GM18868 (cell line): ENCODE results near the gene KIF14.
"Not testable (repeated sequence)": the region's sequence is repeated elsewhere in the genome, so short reads cannot be mapped to it uniquely, and the experiment has no call there.

Experiments
- ATAC-seq: cut with Tn5 transposase; IDR thresholded peaks from one replicate; pipeline ENCODE4 v1.9.1; 2021; ENCODE audit warnings: mild to moderate bottlenecking, moderate library complexity; ENCODE audit not compliant: unreplicated experiment

Gene KIF14

DNA sequence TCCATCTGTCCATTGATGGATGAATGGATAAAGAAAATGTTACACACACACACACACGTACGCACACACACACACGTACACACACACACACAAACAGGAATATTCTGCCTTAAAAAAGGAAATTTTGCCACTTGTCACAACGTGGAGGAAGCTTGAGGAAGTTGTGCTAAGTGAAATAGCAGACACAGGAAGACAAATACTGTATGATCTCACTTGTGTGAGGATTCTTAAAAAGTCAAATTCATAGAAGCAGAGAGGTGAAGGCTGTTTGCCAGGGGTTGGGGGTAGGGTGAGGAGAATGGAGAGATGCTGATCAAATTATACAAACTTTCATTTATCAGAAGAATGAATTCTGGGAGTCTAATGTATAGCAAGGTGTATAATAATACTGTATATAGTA lies 73.2 kb downstream of the KIF14 start:
- ATAC-seq, result no peak

DNA sequence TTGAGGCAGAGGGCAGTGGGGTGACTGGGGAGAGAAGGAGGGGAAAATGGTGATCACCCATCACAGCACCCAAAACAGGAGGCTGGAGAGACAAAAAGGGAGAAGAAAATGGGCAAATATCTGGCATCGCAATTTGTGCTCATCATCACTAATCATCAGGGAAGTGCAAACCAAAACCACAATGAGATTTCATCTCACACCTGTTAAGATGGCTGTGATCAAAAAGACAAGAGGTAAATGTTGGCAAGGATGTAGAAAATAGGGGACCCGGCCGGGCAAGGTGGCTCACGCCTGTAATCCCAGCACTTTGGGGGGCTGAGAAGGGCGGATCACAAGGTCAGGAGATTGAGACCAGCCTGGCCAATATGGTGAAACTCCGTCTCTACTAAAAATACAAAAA lies 74.0 kb downstream of the KIF14 start:
- no peak for ATAC-seq

DNA sequence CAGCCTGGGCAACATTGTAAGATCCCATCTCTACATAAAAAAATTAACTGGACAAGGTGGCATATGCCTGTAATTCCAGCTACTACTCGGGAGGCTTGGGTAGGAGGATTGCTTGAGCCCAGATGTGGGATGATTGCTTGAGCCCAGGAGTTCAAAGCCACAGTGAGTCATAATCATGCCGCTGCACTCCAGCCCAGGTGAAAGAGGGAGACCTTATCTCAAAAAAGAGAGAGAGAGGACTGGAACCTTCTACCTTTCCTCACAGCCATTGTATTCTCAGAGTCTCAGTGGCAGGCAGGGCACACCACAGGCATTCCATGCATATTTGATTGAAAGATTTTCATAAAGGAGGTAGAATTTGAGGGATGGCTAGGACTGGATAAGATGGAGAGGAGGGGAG lies 78.4 kb downstream of the KIF14 start:
- no peak for ATAC-seq

DNA sequence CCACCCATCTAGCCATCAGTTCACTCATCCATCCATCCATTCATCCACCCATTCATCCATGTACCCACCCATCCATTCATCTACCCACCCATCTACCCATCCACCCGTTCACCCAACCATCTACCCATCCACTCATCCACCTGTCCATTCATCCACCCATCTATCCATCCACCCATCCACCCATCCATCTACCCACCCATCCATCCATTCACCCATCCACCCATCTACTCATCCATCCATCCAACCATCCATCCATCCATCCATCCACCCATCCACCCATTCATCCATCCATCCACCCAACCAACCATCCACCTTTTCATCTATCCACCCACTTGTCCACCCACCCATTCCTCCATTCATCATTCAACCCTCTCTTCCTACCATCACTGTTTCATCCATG lies 80.3 kb downstream of the KIF14 start:
- ATAC-seq, result no peak

DNA sequence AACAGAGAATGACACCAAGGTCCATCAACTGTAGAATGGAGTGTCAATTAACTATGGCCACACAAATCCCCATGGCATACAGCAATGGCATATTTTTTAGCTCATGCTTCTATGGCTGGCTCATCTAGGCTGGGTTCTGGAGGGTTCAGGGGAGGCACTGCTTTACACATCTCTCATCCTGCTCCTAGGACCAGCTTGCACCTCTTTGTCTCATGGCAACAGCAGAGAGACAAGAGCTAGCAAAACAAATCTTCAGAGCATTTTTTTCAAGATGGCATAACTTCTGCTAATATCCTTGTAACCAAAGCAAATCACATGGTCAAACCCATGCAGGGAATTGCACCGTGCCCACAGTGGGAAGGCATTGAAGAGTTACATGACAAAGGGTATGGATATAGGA lies 82.4 kb downstream of the KIF14 start:
- ATAC-seq, result no peak

DNA sequence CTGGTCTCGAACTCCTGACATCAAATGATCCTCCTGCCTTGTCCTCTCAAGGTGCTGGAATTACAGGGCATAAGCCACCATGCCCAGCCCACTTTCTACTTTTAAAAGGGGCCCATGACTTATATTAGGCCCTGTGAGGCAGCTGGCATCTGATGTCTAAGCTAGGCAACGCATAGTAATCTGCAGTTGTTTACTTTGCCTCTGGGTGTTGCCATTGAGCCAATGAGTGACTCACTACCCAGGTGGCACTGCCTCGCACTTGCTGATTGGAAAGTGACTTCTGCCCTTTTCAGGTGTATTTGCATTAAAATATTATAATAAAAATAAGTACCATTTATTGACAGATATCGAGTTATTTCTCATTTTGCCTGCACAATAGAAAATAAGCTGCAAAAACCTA lies 84.9 kb downstream of the KIF14 start:
- ATAC-seq, result no peak

DNA sequence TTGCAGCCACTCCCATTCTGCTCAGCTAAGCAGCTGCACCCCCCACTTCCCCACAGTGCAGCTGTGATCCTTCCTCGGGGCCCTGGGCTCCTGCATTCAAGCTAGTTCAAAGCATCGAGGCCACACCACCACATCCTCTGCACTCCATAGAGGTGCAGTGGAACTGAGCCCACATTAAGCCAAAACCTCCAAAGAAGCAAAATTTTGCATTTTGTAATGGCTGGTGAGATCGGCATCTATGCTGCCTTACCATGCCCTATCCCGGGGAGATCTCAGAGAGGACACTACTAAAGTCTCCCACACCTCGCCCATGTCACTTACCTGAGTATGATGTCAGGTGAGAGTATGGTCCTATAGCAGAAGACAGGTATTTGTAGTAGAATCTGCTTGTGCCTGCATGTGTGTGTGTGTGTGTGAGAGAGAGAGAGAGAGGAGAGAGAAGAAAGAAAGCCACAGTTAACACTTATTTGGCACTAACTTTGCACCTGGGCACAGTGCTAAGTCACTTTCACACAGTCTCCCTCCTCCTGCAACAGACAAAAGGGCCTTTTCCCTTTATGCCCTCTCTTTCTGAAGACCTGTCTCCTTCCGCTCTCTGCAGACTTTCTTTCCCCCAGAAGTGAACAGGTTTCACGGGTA lies 89.8 kb downstream of the KIF14 start:
- ATAC-seq, result no peak

DNA sequence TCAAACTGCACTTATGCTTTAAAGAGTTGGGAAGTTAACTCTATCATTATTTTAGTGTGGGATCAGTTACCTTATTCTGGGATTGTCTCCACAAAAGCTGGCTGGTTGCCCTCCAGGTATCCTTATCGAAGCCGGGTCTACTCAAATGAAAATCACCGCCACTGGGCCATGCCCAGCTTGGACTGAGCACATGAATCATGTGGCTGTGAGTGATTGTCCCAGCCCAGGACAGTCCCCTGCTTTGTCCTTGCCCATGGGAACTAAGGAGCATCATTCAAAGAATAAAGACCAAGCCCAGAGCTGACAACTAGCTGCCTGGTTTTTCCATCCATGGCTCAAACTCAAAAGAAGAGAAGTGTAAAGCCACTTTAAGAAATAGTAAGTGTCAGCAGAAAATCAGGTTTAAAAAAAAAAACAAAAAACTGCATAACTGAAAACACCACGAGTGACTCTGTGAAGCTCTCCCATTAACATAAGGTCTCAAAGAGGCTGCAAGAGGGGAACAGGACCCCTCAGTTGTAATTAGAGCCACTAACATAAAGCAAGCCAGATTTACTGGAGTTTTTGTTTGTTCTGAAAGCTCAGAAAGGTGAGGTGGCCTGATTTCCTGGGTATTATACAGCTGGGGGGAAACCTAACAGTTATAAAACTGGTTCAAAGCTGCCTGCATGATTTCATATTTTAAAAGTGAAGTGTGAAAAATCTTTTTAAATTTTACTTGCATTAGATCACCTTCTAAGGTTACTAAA lies 91.5 kb downstream of the KIF14 start:
- no peak for ATAC-seq

DNA sequence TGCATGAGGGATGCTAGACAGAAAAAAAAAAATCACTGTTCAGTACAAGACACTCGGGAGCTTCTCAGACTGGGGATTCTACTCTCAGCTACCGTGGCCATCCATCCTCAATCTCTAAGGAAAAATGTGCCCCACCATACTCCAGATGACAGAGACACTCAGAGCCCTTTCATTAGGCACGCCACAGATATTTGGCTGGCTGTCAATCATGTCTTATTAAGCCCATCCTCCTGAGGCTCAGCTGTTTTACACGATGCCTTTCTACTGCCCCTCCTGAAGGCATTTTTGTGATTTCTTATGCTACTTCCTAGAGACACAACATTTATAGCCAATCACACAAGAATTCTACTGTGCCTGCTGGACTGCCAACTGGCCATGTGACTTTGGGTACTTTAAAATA lies 92.9 kb downstream of the KIF14 start:
- ATAC-seq, result peak; percentile 7

DNA sequence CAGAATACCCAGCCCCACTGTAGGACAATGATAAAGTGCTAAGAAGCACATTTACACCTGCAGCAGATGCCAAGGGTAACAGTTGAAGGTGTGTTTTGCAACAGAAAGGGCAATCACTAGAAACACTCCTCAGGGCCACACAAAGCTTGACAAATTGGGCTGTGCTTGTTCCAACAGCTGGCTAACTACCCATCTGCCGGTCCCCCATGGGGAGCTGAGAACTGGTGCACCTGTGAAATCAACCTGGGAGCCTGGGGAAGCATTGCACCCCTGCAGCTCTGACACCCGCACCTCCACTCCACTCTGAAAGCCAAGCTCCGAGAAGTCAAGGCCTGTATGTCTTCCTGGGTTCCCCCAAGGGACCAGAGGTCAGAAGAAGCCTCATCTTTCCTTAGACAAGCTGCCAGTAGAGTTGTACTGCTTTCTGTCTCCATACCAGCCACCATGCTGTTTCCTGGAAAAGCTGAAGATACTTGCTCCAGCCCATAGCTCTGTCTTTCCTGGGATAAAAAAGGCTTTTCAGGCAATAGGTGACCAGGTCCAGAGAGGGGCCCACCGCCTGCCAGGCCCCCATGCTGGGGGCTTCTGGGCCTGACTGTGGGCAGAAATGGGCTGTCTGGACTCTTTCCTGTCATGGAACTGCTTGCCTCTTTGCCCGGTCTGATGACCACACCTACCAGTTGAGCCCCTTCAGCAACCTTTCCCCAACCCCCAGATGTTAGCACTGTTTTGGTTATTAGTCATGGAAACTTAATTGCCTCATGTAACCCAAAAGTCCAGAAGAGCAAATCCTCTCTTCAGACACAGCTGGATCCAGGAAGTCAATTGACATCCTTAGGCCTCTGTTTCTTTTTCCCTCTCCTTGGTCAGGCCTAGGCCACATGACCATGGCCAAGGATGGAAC lies 93.6 kb downstream of the KIF14 start:
- ATAC-seq, result peak; percentile 52

DNA sequence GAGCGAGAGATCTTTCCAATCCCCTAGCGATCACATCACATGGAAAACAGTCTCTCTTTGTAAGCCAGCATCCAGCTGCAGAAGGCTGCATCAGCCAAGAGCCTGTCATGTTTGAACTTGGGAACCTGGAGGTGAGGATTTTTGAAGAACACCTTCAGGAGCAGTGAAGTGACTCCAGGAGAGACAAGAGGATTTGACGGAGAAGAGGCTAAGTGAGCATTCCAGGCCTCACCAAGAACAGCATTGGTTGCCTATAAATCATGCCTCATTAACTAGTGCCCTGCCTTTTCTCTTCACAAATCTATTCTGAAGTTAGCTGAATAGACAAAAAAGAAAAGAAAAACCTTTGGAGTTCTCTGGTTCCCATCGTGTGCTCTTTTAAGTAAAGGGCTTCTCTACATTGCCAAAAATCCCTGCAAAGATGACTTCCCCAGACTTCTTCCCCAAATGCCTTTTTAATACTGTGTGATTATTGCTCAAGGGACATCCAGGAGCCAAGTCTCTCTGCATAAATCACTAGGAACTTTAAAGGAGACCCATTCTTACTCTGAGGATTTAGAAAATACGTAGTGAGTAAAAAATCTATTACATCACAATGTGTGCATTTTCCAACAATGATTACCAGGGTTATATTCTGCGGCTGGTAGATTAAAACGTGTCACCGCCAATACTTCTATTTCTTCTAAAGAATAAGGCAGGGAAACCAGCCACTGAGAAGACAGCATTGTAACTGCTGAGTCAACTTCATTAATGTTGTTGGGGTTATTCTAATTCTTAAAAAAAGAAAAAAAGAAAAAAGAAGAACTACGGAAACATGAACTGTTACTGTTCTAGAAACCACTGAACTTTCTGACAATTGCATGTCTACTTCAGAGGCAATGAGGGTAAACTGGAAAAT lies 95.2 kb downstream of the KIF14 start:
- no peak for ATAC-seq

DNA sequence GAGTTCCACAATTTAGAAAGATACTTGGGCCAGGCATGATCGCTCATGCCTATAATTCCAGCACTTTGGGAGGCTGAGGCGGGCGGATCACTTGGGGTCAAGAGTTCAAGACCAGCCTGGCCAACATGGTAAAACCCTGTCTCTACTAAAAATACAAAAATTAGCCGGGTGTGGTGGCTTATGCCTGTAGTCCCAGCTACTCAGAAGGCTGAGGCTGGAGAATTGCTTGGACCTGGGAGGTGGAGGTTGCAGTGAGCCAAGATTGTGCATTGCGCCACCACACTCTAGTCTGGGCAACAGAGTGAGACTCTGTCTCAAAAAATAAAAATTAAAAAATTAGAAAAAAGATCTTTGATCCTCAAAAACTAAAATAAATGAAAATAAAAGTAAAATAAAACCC lies 96.0 kb downstream of the KIF14 start:
- not testable (repeated sequence) for ATAC-seq

DNA sequence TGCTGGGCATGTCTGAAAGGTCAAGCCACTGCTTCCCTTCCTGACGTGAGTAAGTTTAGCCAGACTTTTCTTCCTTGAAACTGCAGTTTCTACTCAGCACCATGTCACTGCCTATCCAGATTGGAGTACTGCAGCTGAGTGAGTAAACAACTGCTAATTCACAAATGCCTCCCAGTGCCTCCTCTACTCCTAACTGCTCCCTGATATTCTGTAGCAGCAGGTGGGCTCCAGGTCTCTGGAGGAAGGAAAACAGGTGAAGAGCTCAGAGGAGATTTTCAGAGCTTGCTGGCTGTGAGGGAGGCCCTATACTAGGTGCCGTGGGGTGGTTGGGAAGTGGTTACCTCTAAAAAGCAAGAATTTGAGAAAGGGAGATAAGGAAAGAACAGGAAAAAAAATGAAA lies 96.5 kb downstream of the KIF14 start:
- ATAC-seq, result no peak

DNA sequence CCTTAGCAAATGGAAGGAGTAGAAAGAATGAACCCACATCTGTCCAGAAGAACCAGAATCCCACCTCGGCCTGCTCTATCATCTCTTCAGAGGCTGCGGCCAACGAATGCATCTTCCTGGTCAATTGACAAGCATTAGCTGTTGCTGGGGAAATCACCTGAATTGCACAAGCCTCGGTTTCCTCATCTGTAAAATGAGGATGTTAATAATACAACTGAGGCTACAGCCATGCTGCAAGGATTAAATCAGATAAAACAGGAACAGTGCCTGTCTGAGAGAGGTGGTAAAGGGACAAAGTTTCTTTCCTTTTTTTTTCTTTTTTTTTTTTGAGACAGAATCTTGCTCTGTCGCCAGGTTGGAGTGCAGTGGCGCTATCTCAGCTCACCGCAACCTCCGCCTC lies 99.8 kb downstream of the KIF14 start:
- ATAC-seq, result no peak

DNA sequence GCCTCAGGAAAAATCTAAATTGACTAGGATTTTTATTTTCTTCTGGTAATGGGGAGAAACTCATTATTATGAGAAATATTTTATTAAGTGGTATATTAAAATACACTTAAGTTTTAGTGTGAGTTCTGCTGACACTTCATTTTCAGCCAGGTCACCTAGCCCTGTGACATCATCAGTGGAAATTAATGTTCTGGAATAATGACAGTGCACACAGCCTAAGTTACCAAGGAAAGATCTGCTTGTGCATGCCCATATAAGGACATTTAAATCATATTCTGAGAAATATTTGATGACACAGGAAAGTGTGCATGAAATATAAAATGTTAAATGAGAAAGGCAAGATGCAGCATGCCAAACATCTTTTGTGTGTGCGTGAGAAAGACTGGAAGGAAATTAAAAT lies 102.0 kb downstream of the KIF14 start:
- ATAC-seq, result no peak

DNA sequence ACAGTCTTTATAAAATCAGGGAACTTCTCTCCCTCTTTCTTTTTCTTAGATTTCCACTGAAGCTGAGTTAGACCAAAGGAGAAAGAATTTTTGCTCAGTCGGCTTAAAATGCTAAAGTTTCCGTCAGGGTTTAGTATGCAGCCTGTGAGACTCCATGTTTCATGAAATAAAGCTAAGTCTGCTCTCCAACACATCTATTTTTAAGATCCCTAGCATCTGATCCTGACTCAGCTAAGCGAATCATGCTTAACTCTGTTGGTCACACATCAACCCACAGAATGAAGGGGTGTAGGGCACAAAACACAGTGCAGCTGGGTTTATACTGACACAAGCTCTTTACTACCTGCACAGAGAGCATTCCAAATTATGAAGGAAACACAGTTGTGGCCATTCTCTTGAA lies 108.4 kb downstream of the KIF14 start:
- no peak for ATAC-seq

DNA sequence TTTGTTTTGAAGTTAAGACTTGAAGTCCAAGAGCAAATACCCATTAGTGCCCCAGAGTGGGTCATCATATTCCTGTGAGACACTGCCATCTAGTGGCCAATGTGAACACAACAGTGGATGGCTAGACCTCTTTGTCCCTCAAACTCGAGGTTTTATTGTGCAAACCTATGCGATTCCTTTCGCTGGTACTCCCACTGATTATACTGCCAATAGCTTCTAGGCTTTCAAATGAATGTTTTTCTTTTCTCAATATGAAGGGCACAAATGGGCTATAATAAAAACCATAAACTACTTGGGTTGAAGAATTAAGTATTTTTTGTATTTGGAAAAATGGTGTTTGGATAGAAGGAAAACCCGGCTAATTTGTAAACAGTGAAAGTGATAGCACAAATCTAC lies 110.3 kb downstream of the KIF14 start:
- ATAC-seq, result peak; percentile 88

DNA sequence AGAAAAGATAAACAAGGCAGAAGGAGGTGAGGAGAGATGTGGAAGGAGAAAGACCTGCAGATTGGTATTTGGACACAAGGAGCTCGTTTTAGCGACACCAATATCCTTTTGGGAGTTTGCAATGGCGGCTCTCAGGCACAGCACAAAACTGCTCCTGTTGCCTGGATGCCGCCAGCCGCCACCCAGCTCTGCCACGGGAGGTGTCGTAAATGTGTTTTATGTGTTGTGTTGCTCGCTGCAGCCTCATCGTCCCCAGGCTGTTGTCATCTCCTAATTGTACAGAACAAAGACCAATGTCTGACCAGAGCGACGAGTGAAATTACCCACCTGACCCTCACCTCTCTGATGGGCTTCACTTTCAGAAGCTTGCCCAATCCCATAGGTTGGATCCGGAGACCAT lies 114.1 kb downstream of the KIF14 start:
- no peak for ATAC-seq

DNA sequence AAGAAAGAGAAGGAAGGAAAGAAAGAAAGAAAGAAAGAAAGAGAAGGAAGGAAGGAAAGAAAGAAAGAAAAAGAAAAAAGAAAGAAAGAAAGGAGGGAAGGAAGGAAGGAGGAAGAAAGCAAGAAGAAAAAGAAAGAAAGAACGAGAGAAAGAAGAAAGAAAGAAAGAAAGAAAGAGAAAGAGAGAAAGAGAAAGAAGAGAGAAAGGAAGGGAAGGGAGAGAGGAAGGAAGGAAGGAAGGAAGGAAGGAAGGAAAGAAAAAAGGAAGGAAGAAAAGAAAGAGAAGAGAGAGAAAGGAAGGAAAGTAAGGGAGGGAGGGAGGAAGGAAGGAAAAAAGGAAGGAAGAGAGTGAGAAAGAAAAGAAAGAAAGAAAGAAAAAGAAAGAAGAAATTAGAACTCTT lies 115.3 kb downstream of the KIF14 start:
- ATAC-seq, result no peak
